Daoy (cell line): ENCODE data around the gene TAF1C. TPM values are rescaled to one million over a fixed set of nuclear protein-coding genes. Genes with fewer than 3 reads are reported as not detected.

Experiments used
- DNase-seq: peaks from one replicate; pipeline ENCODE4 v3.0.0-alpha.2; 2015; ENCODE audit warnings: low read depth
- total RNA-seq: library from RNA; depleted of rRNA; stranded (reverse); fragments of >200 nt; shearing (Covaris generic); gene quantifications from 2 replicates; pipeline ENCODE4 v1.2.3, GENCODE V29; 2014

Gene TAF1C
- total RNA-seq, 1 experiment from 2014 or later = 15.1 TPM

GRCh38 chr16:84183911-84184591 lies 2.8 kb downstream of the TAF1C start:
- DNase-seq = peak; percentile 29

DNA sequence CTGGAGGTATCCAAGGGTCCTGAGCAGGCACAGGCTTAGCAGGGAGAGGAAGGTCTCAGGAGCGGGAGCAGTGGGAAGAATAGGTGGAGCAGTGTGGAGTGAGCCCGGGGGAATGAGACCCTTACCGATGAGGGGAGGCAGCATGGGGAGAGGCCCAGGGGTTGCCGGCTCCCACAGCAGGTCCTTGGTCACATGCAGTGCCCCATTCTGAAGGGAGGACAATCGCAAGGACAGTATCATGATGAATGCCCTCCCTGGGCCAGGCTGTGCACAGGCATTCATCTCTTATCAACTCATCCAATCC lies 3.3 kb downstream of the TAF1C start:
- no peak for DNase-seq

DNA sequence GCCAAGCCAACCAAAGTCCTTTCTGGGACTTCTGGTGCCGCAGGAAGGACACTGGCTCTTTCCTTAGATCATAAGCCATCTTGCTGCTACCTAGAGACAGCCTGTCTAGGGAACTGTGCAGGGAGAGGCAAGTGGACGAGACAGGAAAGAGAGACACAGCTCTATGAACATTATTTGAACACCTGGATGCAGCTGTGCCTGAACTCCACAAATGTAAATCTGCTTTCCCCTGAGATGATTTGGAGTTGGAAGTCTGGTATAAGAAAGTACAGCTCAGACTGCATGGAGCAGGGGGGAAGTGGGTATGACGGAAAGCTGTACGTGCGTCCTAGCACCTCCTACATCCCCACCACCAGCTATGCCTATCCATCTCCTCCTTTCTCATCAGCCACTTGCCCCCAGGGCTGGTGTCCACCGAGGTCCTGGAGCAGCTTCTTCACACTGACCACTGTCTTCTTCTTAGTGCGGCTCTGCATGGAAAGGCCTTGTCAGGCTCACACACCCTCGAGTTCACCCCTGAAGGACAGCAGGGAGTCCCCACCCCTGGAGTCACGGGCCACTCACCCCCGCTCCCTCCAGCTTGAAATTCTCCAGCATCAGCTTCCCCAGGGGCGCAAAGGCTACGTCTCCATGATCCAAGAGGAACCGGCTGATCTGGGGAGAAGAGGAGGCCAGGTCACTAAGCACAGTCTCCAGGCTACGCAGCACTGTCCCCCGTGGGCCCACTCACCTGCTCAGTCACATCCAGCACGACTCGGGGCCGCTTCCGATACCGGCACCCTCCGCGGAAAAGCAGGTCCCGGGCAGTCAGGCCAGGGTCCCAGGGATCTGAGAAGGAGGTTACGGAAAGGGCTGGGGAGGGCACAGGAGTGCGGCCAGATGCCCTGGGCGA lies 3.9 kb downstream of the TAF1C start:
- DNase-seq = no peak

- DNase-seq = no peak
These were observed 4.8 kb downstream of the TAF1C start for GRCh38 chr16:84182104-84182503.

- no peak for DNase-seq
These were observed 5.5 kb downstream of the TAF1C start for GRCh38 chr16:84181144-84181915.

- DNase-seq = no peak
These were observed 6.2 kb downstream of the TAF1C start for GRCh38 chr16:84180519-84181140.

DNA sequence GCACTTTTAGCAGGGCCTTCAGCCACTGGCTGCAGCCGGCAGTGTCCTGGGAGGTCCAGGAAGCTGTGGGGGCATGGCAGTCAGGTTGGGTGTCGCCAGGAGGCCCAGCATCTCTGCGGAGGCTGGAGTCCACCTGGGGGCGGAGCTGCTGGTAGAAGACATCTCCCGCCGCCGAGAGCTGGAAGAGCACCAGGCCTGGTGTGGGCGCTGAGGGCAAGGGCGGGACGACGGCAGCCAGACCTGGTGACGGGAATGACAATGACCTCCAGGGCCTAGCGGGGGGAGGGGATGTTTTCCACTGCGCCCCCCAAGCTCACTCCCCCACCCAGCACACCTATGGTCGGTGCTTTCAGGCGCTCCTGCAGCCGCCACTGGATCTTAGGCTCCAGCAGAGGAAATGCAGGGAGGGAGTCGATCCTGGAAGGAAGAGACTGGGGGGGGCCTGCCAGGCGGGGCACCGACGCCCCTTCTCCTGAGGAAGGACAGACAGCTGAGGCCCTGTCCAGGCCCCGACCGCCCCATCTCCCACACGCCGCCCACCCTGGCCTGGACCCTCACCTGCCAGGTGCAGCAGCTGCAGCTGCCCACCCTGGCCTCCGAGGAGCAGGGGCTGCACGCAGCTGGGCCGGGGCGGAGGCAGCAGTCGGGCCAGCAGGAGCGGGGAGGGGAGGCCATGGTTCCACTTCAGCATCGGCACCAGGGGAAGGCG lies 7.1 kb downstream of the TAF1C start:
- DNase-seq = no peak

DNA sequence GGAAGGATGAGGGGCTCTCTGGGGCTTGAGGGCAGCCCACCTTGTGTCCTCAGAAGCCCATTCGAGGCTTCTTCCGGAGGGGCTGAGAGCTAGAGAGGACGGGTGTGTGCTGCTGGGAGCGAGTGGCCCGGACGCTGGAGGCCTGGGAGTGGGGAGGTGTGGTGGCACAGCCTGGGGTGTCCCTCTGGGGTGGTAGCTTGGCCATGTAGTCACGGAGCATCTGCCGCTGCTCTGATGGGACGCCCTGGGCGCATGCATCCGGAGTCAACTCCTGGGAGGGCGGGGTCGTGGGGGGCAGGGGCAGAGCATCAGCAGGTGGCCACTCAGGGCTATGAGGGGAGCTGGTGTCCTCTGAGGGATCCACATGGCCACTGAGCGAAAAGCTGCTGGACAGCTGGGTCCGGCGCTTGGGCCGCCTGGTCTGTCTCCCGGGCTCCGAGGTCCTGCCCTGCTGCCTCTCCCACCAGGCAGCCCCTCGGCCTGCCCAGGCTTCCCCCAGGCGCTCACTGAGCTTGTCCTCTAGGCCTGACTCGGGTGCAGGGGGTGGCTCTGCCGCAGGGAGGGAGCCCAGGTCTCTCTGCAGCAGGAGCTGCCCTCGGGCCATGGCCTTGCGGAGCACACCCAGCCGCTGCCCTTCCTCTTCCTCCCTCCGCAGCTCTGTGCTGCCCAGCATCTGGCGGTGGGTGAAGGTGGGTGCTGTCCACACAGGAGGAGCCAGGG lies 7.8 kb downstream of the TAF1C start:
- DNase-seq = no peak

- no peak for DNase-seq
These were observed 8.6 kb downstream of the TAF1C start for GRCh38 chr16:84178146-84178765.

DNA sequence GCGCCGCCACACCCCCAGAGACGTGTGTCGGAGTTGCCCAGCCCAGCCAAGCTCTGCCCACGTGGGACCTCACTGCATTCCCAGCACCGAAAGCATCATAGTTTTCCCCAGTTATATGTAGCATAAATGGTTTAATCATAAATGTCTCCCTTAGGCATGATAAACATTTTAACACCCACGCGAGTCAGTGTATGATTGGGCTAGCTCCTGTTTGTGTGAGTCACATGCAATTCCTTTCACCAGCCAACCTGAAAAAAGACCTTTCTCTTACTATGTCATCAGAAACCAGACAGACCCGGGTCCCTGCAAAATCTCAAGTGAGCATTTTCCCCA lies 9.2 kb downstream of the TAF1C start:
- no peak for DNase-seq

GRCh38 chr16:84176192-84177053 lies 10.4 kb downstream of the TAF1C start:
- no peak for DNase-seq

DNA sequence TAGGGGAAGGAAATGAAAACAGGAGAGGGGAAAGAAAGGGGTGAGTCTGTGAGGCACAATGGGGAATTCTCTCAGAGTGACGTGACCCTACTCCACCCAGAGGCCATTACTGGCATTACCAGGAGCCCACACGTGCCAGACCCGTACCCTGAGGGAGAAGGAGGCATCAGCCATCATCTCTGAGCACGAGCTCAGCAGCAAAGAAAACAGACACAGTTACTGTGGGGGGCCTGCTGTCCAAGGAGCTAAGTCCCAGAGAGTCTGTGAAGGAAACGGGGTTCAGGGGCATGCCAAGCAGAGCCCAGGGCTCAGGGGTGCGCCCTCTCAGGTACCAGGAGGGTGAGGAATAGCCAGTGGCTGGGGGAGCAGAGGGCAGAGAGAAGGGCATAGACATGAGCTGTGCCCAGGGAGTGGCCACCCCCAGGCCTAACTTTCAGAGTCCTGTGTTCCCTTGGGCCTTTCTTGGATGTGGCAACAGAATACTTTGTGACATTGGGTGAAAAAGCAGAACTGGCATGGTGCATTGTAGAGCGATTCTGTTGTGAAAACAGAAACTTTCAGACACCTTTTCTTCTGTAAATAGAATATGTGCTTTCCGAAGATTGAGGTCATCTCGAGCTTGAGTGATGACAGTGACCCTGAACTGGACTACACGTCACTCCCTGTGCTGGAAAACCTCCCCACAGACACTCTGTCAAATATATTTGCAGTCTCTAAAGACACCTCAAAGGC lies 11.3 kb downstream of the TAF1C start:
- DNase-seq = no peak

DNA sequence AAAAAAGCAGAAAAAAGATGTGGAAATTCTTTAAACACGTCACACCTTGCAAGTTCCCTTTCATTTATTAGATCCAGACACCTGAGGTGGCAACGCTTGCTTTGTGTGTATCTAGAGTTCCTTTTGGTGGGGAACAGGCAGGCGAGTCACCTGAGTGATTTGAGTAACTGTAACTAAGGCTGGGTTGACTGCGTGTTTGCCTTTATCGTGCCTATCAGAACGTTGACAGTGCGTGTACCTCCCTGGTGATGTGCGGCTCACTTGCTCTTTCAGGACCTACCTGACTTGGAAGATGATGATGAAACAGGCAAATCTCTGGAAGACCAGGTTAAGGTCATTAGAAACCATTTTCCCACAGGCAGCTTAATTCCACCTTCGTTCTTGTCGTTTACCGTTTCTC lies 12.5 kb downstream of the TAF1C start:
- no peak for DNase-seq

DNA sequence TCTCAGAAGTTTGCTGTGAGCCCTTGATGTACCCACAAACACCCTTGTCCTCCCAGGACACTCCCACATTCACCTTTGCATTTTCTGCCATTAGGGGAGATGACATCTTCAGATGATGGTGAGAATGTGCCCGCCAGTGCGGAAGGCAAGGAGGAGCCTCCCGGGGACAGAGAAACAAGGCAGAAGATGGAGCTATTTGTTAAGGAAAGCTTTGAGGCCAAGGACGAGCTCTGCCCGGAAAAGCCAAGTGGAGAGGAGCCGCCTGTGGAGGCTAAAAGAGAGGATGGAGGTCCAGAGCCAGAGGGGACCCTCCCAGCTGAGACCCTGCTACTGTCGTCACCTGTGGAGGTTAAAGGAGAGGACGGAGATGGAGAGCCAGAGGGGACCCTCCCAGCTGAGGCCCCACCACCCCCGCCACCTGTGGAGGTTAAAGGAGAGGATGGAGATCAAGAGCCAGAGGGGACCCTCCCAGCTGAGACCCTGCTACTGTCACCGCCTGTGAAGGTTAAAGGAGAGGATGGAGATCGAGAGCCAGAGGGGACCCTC lies 17.0 kb downstream of the TAF1C start:
- DNase-seq = no peak

GRCh38 chr16:84166796-84167695 lies 19.8 kb downstream of the TAF1C start:
- DNase-seq = no peak

- no peak for DNase-seq
These were observed 21.1 kb downstream of the TAF1C start for GRCh38 chr16:84165746-84166145.

DNA sequence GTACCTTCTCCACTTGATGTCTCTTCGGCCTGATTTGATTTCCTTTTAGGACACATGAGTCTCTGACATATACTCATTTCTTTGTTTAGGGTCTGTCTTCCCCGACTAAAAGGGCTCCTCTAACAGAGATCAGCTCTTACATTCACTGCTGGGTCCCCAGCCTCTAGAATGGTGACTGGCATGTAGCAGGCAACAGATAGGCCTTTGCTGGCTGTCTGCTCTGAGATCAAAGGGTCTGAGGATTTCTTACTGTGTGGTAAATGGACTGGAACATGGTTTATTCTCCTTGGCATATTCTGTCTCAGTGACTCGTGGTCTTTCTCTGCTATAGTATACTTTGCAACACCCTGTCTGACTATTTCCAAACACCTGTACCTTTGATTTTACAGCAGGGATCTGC lies 25.1 kb downstream of the TAF1C start:
- DNase-seq = no peak

DNA sequence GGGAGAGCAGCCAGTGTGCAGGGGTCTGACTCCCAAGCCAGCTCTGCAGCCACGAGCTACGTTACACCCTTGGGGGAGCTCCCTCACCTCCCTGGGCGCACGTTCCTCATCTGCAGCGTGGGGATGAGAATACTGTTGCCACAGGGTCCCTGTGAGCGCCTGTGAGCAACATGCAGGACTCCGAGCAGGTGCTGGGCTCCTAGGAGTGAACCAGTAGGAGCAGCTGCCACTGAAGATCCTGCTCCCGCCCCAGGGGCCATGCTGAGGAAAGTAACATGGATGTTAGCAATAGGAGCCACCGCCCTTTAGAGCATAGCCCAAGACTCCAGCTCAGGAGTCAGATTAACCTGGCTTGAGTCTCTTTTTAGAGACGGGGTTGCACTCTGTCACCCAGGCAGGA lies 25.8 kb downstream of the TAF1C start:
- no peak for DNase-seq
